IMR-90 (cell line): ENCODE measurements around the gene PPM1L. TPM values are rescaled to one million over a fixed set of nuclear protein-coding genes. Genes with fewer than 3 reads are reported as not detected.

Experiments used
- ATAC-seq: fragments of 200-7000 bp; cut with Tn5 transposase; 2 replicates; pipeline ENCODE4 v1.9.1; 2020; ENCODE audit warnings: low read depth, mild to moderate bottlenecking, moderate library complexity
- BruUV-seq: library from RNA; stranded (reverse); fragments of 400-500 nt; replicated peaks from 2 replicates; lab custom pipeline; 2021; lab: Mats Ljungman, UMichigan
- CTCF ChIA-PET: fragments of 300-600 bp; formaldehyde crosslinking; extraction: SDS; loops from one replicate; lab custom pipeline; 2021; ENCODE audit warnings: antibody characterized with exemption; lab: Yijun Ruan, JAX
- POLR2A ChIA-PET: fragments of 300-600 bp; sonication (Branson Sonifier 250); formaldehyde crosslinking; loops from one replicate; lab custom pipeline; 2022; ENCODE audit warnings: antibody characterized with exemption; ENCODE audit not compliant: unreplicated experiment; lab: Charles Lee
- DNase-seq: peaks from one replicate; pipeline ENCODE4 v3.0.0; 2013
- H2AFZ ChIP-seq: replicated peaks from 2 replicates; pipeline ENCODE3; 2013; ENCODE audit warnings: low read length, mild to moderate bottlenecking; ENCODE audit not compliant: poor library complexity
- H2AK5ac ChIP-seq: 2 replicates; pipeline ENCODE4 v1.6.1; 2013; ENCODE audit warnings: low read depth, low read length, inconsistent platforms
- H2AK9ac ChIP-seq: replicated peaks from 2 replicates; pipeline ENCODE3; 2013; ENCODE audit warnings: mild to moderate bottlenecking, low read depth, low read length, moderate library complexity; ENCODE audit not compliant: poor library complexity
- H2BK120ac ChIP-seq: 2 replicates; pipeline ENCODE4 v1.6.1; 2013; ENCODE audit warnings: low read depth, low read length, inconsistent platforms
- H2BK15ac ChIP-seq: 3 replicates; pipeline ENCODE4 v1.6.1; 2013; ENCODE audit warnings: low read depth, low read length, inconsistent platforms
- H2BK20ac ChIP-seq: 2 replicates; pipeline ENCODE4 v1.6.1; 2013; ENCODE audit warnings: low read depth, mild to moderate bottlenecking, inconsistent platforms, low read length, moderate library complexity
- H2BK5ac ChIP-seq: 2 replicates; pipeline ENCODE4 v1.6.1; 2013; ENCODE audit warnings: mild to moderate bottlenecking, low read depth, low read length, inconsistent platforms; ENCODE audit not compliant: poor library complexity, severe bottlenecking
- H3K14ac ChIP-seq: replicated peaks from 2 replicates; pipeline ENCODE4 v1.6.1; 2013; ENCODE audit warnings: low read depth, low read length, inconsistent platforms
- H3K18ac ChIP-seq: 2 replicates; pipeline ENCODE4 v1.6.1; 2013; ENCODE audit warnings: low read depth, low read length, control low read depth
- H3K23ac ChIP-seq: 2 replicates; pipeline ENCODE4 v1.6.1; 2013; ENCODE audit warnings: low read depth, low read length, inconsistent platforms
- H3K27ac ChIP-seq: 2 replicates; pipeline ENCODE4 v1.5.1; 2013; ENCODE audit warnings: mild to moderate bottlenecking, control low read depth, low read length; ENCODE audit not compliant: insufficient read depth
- H3K27me3 ChIP-seq: 2 replicates; pipeline ENCODE4 v1.6.1; 2013; ENCODE audit warnings: low read length; ENCODE audit not compliant: control insufficient read depth, insufficient read depth
- H3K36me3 ChIP-seq: 2 replicates; pipeline ENCODE4 v1.6.1; 2013; ENCODE audit warnings: low read length, mixed read lengths; ENCODE audit not compliant: control insufficient read depth, insufficient read depth
- H3K4ac ChIP-seq: 2 replicates; pipeline ENCODE4 v1.6.1; 2013; ENCODE audit warnings: low read depth, low read length, inconsistent platforms
- H3K4me1 ChIP-seq: 2 replicates; pipeline ENCODE4 v1.6.1; 2013; ENCODE audit warnings: low read length, mixed read lengths; ENCODE audit not compliant: control insufficient read depth, insufficient read depth
- H3K4me2 ChIP-seq: 2 replicates; pipeline ENCODE4 v1.6.1; 2013; ENCODE audit warnings: low read depth, mild to moderate bottlenecking, control low read depth, low read length, moderate library complexity
- H3K4me3 ChIP-seq: 2 replicates; pipeline ENCODE4 v1.5.1; 2013; ENCODE audit warnings: low read depth, mild to moderate bottlenecking, control low read depth, low read length, moderate library complexity; ENCODE audit not compliant: insufficient read depth
- H3K56ac ChIP-seq: 2 replicates; pipeline ENCODE4 v1.6.1; 2013; ENCODE audit warnings: low read length, inconsistent platforms; ENCODE audit not compliant: insufficient read depth; ENCODE audit errors: extremely low read depth
- H3K79me1 ChIP-seq, 2 experiments: 2 replicates each; pipeline ENCODE4 v1.6.1; 2013; ENCODE audit warnings: low read length in 2 of 2, inconsistent platforms in 1 of 2, low read depth in 1 of 2
- H3K9ac ChIP-seq: 2 replicates; pipeline ENCODE4 v1.6.1; 2013; ENCODE audit warnings: low read depth, low read length, control low read depth
- H3K9me1 ChIP-seq: 2 replicates; pipeline ENCODE4 v1.6.1; 2013; ENCODE audit warnings: low read length, inconsistent platforms; ENCODE audit not compliant: insufficient read depth
- H3K9me3 ChIP-seq: 2 replicates; pipeline ENCODE4 v1.6.1; 2013; ENCODE audit warnings: low read length; ENCODE audit not compliant: control insufficient read depth, insufficient read depth
- H4K20me1 ChIP-seq: 2 replicates; pipeline ENCODE4 v1.6.1; 2013; ENCODE audit warnings: low read length, inconsistent platforms; ENCODE audit not compliant: insufficient read depth
- H4K5ac ChIP-seq: 2 replicates; pipeline ENCODE4 v1.6.1; 2013; ENCODE audit warnings: mild to moderate bottlenecking, low read depth, low read length, control low read depth
- H4K8ac ChIP-seq, 2 experiments: 2 replicates each; pipeline ENCODE4 v1.6.1; 2013; ENCODE audit warnings: low read depth in 2 of 2, low read length in 2 of 2, control low read depth in 1 of 2, inconsistent platforms in 1 of 2
- H4K91ac ChIP-seq: 2 replicates; pipeline ENCODE4 v1.6.1; 2013; ENCODE audit warnings: low read depth, low read length, inconsistent platforms; ENCODE audit not compliant: insufficient read depth
- BHLHE40 ChIP-seq: fragments of 150-350 bp; IDR thresholded peaks from 2 replicates; pipeline ENCODE4 v1.6.1; 2016; ENCODE audit warnings: mild to moderate bottlenecking, low read depth, low read length
- CHD1 ChIP-seq: IDR thresholded peaks from 2 replicates; pipeline ENCODE4 v1.6.1; 2012; ENCODE audit warnings: low read depth, low read length, improper control_type of control experiment
- FOS ChIP-seq: fragments of 150-350 bp; IDR thresholded peaks from 2 replicates; pipeline ENCODE4 v1.6.1; 2016; ENCODE audit warnings: low read depth, low read length
- MXI1 ChIP-seq: IDR thresholded peaks from 2 replicates; pipeline ENCODE4 v1.6.1; 2012; ENCODE audit warnings: low read depth, mild to moderate bottlenecking, low read length, moderate library complexity, borderline replicate concordance
- NFE2L2 ChIP-seq: fragments of 150-350 bp; IDR thresholded peaks from 2 replicates; pipeline ENCODE4 v1.6.1; 2016; ENCODE audit warnings: low read depth, mild to moderate bottlenecking, low read length
- POLR2A ChIP-seq: IDR thresholded peaks from 2 replicates; pipeline ENCODE4 v1.6.1; 2012; ENCODE audit warnings: mild to moderate bottlenecking, low read depth, low read length
- RAD21 ChIP-seq: IDR thresholded peaks from 2 replicates; pipeline ENCODE4 v1.6.1; 2012; ENCODE audit warnings: low read length, improper control_type of control experiment
- RCOR1 ChIP-seq: IDR thresholded peaks from 2 replicates; pipeline ENCODE4 v1.6.1; 2012; ENCODE audit warnings: mild to moderate bottlenecking, low read length, improper control_type of control experiment; ENCODE audit not compliant: insufficient replicate concordance
- RFX5 ChIP-seq: IDR thresholded peaks from 2 replicates; pipeline ENCODE4 v1.8.0; 2012; ENCODE audit warnings: low read depth, mild to moderate bottlenecking, low read length, moderate library complexity
- SMC3 ChIP-seq: fragments of 150-350 bp; IDR thresholded peaks from 2 replicates; pipeline ENCODE4 v1.6.1; 2016; ENCODE audit warnings: low read depth, mild to moderate bottlenecking, antibody characterized with exemption, low read length, moderate library complexity
- WGBS, 2 experiments: methylation state at CpG; one replicate each; pipeline versions ENCODE4 v1.1.5 to v1.1.7; 2013; ENCODE audit warnings: missing lambda C conversion rate in 2 of 2; ENCODE audit not compliant: insufficient read length in 1 of 2; ENCODE audit errors: extremely low coverage in 2 of 2; 5-methylcytosine and 5-hydroxymethylcytosine counted together
- dilution Hi-C: fragments of 300-500 bp; cut with HindIII; formaldehyde crosslinking; loops from one replicate; pipeline ENCODE4 v1.14.3; 2018; ENCODE audit warnings: low sequenced_read_pairs; ENCODE audit not compliant: unreplicated experiment
- in situ Hi-C: fragments of 300-500 bp; cut with MboI; formaldehyde crosslinking; loops from 3 replicates; pipeline ENCODE4 v1.14.3; 2019; ENCODE audit warnings: low sequenced_read_pairs, inconsistent platforms, mixed read lengths
- intact Hi-C: fragments of 100-400 bp; cut with micrococcal nuclease; formaldehyde crosslinking; loops from 2 replicates; pipeline ENCODE4 v1.10.0; 2022
- polyA plus RNA-seq, 3 experiments: library from polyadenylated mRNA; depleted of rRNA; stranded (reverse); fragments of >200 nt; gene quantifications; 2 replicates each; pipeline ENCODE4 v1.2.3, GENCODE V29; 2012; ENCODE audit warnings: low replicate concordance in 1 of 3
- total RNA-seq: library from RNA; depleted of rRNA; stranded (reverse); fragments of >200 nt; gene quantifications from 2 replicates; pipeline ENCODE4 v1.2.3, GENCODE V29; 2012
- TF ChIP-seq, protein P1 (sequence below): fragments of 150-350 bp; IDR thresholded peaks from 2 replicates; pipeline ENCODE4 v1.6.1; 2016; ENCODE audit warnings: low read depth, mild to moderate bottlenecking, low read length, moderate library complexity, borderline replicate concordance
- TF ChIP-seq, protein P2 (sequence below): conservative IDR thresholded peaks from 2 replicates; pipeline ENCODE4 v1.5.1; 2012; ENCODE audit warnings: mild to moderate bottlenecking, low read depth, low read length, improper control_type of control experiment
- TF ChIP-seq, protein P3 (sequence below): fragments of 150-350 bp; IDR thresholded peaks from 2 replicates; pipeline ENCODE4 v1.6.1; 2017; ENCODE audit warnings: mild to moderate bottlenecking, antibody characterized with exemption, low read length, low read depth

PPM1L gene
- total and polyA plus RNA-seq, 2 of the 4 experiments (the other 2 are of a cell fraction): 0.14 to 0.18 TPM

DNA sequence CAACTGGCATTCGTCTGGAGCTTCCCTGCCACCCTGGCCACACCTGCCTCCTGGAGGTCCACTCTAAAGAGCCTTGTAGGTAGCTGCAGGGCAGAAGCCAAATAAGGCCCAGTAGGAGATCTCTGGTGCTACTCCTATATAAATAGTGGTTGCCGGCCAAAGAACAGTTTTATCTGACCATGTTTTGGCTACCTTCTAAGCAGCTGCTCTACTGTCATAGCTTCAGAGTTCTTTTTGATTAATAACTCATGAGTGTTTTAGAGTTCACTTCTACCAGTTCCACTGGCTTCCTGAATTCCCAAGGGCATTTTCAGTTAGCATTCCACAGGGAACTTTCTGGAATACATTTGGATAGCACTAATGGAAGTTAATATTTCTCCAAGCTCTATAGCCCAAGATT lies 194.5 kb downstream of the PPM1L start:
- Histone ChIP-seq H2AK9ac (no peak overlapping the region), H2BK20ac (no peak overlapping the region), H2BK15ac (no peak overlapping the region), H3K4ac (no peak overlapping the region), H2AK5ac (no peak overlapping the region), H3K27me3 (peaks cover 4% of the 10 kb centered on the region; the same call in 1 of the 2 replicates), H3K4me1 (no peaks in the 10 kb centered on the region), H3K27ac (no peak overlapping the region), H4K5ac (no peak overlapping the region), H3K18ac (no peak overlapping the region), H3K9me1 (no peaks in the 10 kb centered on the region), H3K4me3 (no peak overlapping the region), H3K14ac (no peak overlapping the region), H3K79me1 (no peaks in the 10 kb centered on the region), H2BK120ac (no peak overlapping the region), H4K91ac (no peak overlapping the region), H3K23ac (no peak overlapping the region), H4K20me1 (no peaks in the 10 kb centered on the region), H2AFZ (no peak overlapping the region), H3K9me3 (no peaks in the 10 kb centered on the region), H2BK5ac (no peak overlapping the region), H3K4me2 (no peak overlapping the region), H3K56ac (no peak overlapping the region), H4K8ac (no peak overlapping the region), H3K9ac (no peak overlapping the region), H3K36me3 (no peaks in the 10 kb centered on the region)
- ChIA-PET POLR2A (no interaction called here), CTCF (interaction anchor here (1.2 kb wide), 1 partner anchor 9 kb away, joined by 3 read pairs; no protein-coding TSS in a partner anchor)
- TF ChIP-seq RAD21 (no peak), POLR2A (no peak), FOS (no peak), BHLHE40 (no peak), SMC3 (no peak), NFE2L2 (no peak), MXI1 (no peak), RFX5 (no peak), CHD1 (no peak), RCOR1 (no peak)
- TF ChIP-seq, protein P1, sequence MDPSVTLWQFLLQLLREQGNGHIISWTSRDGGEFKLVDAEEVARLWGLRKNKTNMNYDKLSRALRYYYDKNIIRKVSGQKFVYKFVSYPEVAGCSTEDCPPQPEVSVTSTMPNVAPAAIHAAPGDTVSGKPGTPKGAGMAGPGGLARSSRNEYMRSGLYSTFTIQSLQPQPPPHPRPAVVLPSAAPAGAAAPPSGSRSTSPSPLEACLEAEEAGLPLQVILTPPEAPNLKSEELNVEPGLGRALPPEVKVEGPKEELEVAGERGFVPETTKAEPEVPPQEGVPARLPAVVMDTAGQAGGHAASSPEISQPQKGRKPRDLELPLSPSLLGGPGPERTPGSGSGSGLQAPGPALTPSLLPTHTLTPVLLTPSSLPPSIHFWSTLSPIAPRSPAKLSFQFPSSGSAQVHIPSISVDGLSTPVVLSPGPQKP: no peak
- TF ChIP-seq, protein P2, sequence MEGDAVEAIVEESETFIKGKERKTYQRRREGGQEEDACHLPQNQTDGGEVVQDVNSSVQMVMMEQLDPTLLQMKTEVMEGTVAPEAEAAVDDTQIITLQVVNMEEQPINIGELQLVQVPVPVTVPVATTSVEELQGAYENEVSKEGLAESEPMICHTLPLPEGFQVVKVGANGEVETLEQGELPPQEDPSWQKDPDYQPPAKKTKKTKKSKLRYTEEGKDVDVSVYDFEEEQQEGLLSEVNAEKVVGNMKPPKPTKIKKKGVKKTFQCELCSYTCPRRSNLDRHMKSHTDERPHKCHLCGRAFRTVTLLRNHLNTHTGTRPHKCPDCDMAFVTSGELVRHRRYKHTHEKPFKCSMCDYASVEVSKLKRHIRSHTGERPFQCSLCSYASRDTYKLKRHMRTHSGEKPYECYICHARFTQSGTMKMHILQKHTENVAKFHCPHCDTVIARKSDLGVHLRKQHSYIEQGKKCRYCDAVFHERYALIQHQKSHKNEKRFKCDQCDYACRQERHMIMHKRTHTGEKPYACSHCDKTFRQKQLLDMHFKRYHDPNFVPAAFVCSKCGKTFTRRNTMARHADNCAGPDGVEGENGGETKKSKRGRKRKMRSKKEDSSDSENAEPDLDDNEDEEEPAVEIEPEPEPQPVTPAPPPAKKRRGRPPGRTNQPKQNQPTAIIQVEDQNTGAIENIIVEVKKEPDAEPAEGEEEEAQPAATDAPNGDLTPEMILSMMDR: no peak
- TF ChIP-seq, protein P3, sequence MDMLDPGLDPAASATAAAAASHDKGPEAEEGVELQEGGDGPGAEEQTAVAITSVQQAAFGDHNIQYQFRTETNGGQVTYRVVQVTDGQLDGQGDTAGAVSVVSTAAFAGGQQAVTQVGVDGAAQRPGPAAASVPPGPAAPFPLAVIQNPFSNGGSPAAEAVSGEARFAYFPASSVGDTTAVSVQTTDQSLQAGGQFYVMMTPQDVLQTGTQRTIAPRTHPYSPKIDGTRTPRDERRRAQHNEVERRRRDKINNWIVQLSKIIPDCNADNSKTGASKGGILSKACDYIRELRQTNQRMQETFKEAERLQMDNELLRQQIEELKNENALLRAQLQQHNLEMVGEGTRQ: no peak
- no CpG with 5 or more reads among the region's 2 CpGs for WGBS, 2 experiments
- dilution Hi-C loops (no loop called here), intact Hi-C loops (no loop called here), in situ Hi-C loops (no loop called here)
- ATAC-seq: no peak
- DNase-seq: no peak
- no TSS peak for BruUV-seq
